A673 (cell line): Measurements from ENCODE around the gene KRT86. TPM values are rescaled to one million over a fixed set of nuclear protein-coding genes. Genes with fewer than 3 reads are reported as not detected.

Experiments used
- BruUV-seq: library from RNA; stranded (reverse); fragments of 400-500 nt; replicated peaks from 2 replicates; lab custom pipeline; 2021; lab: Mats Ljungman, UMichigan
- CTCF ChIA-PET: fragments of 300-600 bp; sonication (Branson Sonifier 250); formaldehyde crosslinking; loops from one replicate; lab custom pipeline; 2022; ENCODE audit warnings: antibody characterized with exemption; lab: Charles Lee
- POLR2A ChIA-PET: fragments of 300-600 bp; sonication (Branson Sonifier 250); formaldehyde crosslinking; loops from one replicate; lab custom pipeline; 2022; ENCODE audit warnings: antibody characterized with exemption; ENCODE audit not compliant: low non-redundant PET; lab: Charles Lee
- DNase-seq: peaks from one replicate; pipeline ENCODE4 v3.0.0-alpha.2; 2015; ENCODE audit warnings: low spot score
- H3K27ac ChIP-seq: fragments of 200-600 bp; sonication (generic); 2 replicates; pipeline ENCODE4 v1.5.1; 2016; ENCODE audit warnings: mixed run types, low read depth, mild to moderate bottlenecking, mixed read lengths, antibody characterized with exemption, low read length; ENCODE audit not compliant: poor library complexity, severe bottlenecking
- H3K27me3 ChIP-seq: fragments of 200-600 bp; sonication (generic); replicated peaks from 2 replicates; pipeline ENCODE4 v1.6.1; 2017; ENCODE audit warnings: mixed run types, low read depth, mild to moderate bottlenecking, mixed read lengths, antibody characterized with exemption, low read length; ENCODE audit not compliant: insufficient read depth, poor library complexity
- H3K36me3 ChIP-seq: fragments of 200-600 bp; sonication (generic); 2 replicates; pipeline ENCODE4 v1.6.1; 2016; ENCODE audit warnings: mixed run types, mild to moderate bottlenecking, mixed read lengths, antibody characterized with exemption, low read length; ENCODE audit not compliant: insufficient read depth, poor library complexity, severe bottlenecking
- H3K4me1 ChIP-seq: fragments of 200-600 bp; sonication (generic); 2 replicates; pipeline ENCODE4 v1.6.1; 2017; ENCODE audit warnings: mixed run types, mild to moderate bottlenecking, mixed read lengths, antibody characterized with exemption, low read length; ENCODE audit not compliant: insufficient read depth, poor library complexity, severe bottlenecking
- H3K4me3 ChIP-seq: fragments of 200-600 bp; sonication (generic); 2 replicates; pipeline ENCODE4 v1.5.1; 2016; ENCODE audit warnings: low read depth, mixed run types, mild to moderate bottlenecking, mixed read lengths, low read length; ENCODE audit not compliant: poor library complexity, severe bottlenecking
- H3K9me3 ChIP-seq: fragments of 200-600 bp; sonication (generic); 2 replicates; pipeline ENCODE4 v1.6.1; 2016; ENCODE audit warnings: mixed run types, low read depth, mild to moderate bottlenecking, mixed read lengths, antibody characterized with exemption, low read length; ENCODE audit not compliant: poor library complexity, severe bottlenecking
- EZH2 ChIP-seq: fragments of 200-600 bp; sonication (generic); IDR thresholded peaks from 2 replicates; pipeline ENCODE4 v1.6.1; 2017; ENCODE audit warnings: borderline replicate concordance, low read depth, mild to moderate bottlenecking, mixed read lengths, antibody characterized with exemption, low read length; ENCODE audit not compliant: poor library complexity, severe bottlenecking
- intact Hi-C: fragments of 100-400 bp; cut with micrococcal nuclease; formaldehyde crosslinking; loops from one replicate; pipeline ENCODE4 v1.10.0; 2022; ENCODE audit not compliant: unreplicated experiment
- total RNA-seq: library from RNA; stranded (reverse); gene quantifications from 2 replicates; pipeline ENCODE4 v1.2.3, GENCODE V29; 2021
- TF ChIP-seq, protein P1 (sequence below): fragments of 300-800, 200-600 bp; sonication (generic); conservative IDR thresholded peaks from 2 replicates; pipeline ENCODE4 v1.5.1; 2017; ENCODE audit warnings: low read depth, mild to moderate bottlenecking, antibody characterized with exemption, low read length, moderate library complexity, mixed read lengths

The KRT86 gene
- total RNA-seq, 1 experiment from 2014 or later: not detected

DNA sequence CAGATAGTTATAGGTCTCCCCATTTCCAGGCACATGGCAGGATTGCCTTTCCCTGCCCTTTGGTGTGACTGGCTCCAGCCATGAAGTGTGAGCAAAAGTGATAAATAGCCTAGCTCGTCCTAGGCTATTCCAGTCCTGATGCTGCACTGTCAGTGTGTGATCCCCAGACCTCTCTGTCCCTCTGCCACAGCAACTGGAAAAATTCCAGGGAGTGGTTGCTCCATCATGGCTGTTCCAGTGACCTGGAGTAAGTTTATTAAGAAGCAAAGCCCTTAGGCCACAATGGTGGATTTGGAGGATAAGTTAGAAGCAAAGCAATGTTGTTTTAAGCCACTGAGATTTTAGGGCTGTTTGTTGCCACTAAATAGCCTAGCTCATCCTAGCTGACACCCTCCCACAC is 56.6 kb downstream of the KRT86 start:
- Histone ChIP-seq H3K4me1 (no peaks in the 10 kb centered on the region), H3K9me3 (no peaks in the 10 kb centered on the region), H3K27me3 (no peaks in the 10 kb centered on the region), H3K4me3 (no peak overlapping the region), H3K36me3 (no peaks in the 10 kb centered on the region), H3K27ac (no peak overlapping the region)
- TF ChIP-seq, protein P1, sequence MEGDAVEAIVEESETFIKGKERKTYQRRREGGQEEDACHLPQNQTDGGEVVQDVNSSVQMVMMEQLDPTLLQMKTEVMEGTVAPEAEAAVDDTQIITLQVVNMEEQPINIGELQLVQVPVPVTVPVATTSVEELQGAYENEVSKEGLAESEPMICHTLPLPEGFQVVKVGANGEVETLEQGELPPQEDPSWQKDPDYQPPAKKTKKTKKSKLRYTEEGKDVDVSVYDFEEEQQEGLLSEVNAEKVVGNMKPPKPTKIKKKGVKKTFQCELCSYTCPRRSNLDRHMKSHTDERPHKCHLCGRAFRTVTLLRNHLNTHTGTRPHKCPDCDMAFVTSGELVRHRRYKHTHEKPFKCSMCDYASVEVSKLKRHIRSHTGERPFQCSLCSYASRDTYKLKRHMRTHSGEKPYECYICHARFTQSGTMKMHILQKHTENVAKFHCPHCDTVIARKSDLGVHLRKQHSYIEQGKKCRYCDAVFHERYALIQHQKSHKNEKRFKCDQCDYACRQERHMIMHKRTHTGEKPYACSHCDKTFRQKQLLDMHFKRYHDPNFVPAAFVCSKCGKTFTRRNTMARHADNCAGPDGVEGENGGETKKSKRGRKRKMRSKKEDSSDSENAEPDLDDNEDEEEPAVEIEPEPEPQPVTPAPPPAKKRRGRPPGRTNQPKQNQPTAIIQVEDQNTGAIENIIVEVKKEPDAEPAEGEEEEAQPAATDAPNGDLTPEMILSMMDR: no peak
- no peak for TF ChIP-seq EZH2
- intact Hi-C loops: no loop called here
- no TSS peak for BruUV-seq
- no peak for DNase-seq
- ChIA-PET CTCF (no interaction called here), POLR2A (no interaction called here)

DNA sequence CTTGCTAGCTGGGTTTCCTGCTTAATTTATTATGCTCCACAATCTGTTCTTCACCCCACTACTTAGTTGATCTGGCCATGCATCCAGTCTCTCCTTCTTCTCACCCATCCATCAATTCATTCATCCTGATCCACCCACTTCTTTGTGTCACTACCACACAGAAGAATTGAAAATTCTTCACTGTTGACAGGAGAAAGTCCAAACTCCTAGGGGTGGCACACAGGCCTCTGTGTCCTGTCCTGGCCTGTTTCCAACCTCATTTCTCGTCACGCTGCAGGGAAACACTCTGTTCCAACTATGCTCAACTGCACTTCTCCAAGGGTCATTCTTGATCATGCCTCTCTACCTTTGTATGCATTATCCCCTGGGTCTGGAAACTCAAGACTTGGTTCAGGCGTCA is 57.4 kb downstream of the KRT86 start:
- TF ChIP-seq, protein P1: no peak
- TF ChIP-seq EZH2: no peak
- Histone ChIP-seq H3K36me3 (no peaks in the 10 kb centered on the region), H3K27me3 (no peaks in the 10 kb centered on the region), H3K9me3 (no peaks in the 10 kb centered on the region), H3K27ac (no peak overlapping the region), H3K4me3 (no peak overlapping the region), H3K4me1 (no peaks in the 10 kb centered on the region)
- BruUV-seq: no TSS peak
- DNase-seq: no peak
- CTCF ChIA-PET: no interaction called here
- POLR2A ChIA-PET: no interaction called here
- intact Hi-C loops: no loop called here

DNA sequence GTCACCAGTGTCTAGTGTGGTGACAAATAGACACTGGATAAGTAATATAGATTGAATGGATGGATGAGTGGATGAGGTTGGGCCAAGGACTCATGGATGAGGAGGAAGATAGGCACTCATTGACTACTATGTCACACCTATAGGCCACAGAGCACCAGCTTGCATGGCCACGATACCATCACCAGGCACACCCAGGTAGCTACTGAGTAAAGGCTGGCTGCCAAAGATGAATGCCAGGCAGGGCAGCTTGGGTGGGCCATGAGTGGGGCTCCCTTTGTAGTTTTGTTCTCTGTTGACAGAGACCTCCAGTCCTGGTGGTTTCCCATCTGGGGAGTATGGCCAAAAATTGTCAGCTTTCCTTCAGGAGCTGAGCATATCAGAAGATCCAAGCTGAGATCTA is 57.9 kb downstream of the KRT86 start:
- no peaks in the 10 kb centered on the region for H3K9me3 ChIP-seq
- no TSS peak for BruUV-seq
- ChIA-PET POLR2A (no interaction called here), CTCF (no interaction called here)
- H3K36me3 ChIP-seq: no peaks in the 10 kb centered on the region
- no peak for DNase-seq
- intact Hi-C loops: no loop called here
- no peak overlapping the region for H3K27ac ChIP-seq
- no peak overlapping the region for H3K4me3 ChIP-seq
- no peaks in the 10 kb centered on the region for H3K4me1 ChIP-seq
- H3K27me3 ChIP-seq: no peaks in the 10 kb centered on the region
- TF ChIP-seq EZH2: no peak
- TF ChIP-seq, protein P1: no peak
